HG03095 (cell line): Measurements from ENCODE around the gene PANK1.

Experiments used
- ATAC-seq: cut with Tn5 transposase; IDR thresholded peaks from one replicate; pipeline ENCODE4 v1.9.1; 2021; ENCODE audit warnings: moderate library complexity; ENCODE audit not compliant: unreplicated experiment

The PANK1 gene

DNA sequence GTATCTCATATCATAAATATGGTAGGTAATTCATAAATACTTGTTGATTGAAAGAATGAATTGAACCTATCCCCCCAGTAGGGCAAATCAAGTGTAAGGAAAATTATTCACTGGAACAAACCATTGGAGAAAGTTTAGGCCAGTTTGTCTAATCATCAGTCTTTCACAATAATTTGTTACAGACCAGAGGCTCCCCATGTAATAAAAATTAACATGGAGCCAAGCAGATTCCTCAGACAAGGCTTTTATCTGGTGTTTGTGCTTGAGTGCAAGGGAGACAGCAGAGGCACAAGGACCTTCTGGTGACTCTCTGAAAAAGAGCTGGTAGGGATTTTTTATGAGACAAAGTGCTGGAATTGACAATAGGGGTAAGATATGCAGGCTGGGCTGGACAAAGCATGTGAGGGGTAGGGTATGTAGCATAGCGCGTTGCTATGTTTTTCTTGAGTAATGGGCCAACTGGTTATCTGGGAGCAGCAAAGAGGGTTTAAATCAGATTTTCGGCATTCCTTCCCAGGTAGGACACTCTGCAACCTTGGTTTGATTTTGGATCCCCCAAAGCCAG lies 7.8 kb upstream of the PANK1 start:
- ATAC-seq = no peak

GRCh38 chr10:89651916-89652573 lies 7.0 kb upstream of the PANK1 start:
- peak; percentile 48 for ATAC-seq

- ATAC-seq = no peak
Observed at GRCh38 chr10:89651205-89651915, 6.3 kb upstream of the PANK1 start.

- ATAC-seq = no peak
Observed at GRCh38 chr10:89649051-89649450, 4.0 kb upstream of the PANK1 start.

DNA sequence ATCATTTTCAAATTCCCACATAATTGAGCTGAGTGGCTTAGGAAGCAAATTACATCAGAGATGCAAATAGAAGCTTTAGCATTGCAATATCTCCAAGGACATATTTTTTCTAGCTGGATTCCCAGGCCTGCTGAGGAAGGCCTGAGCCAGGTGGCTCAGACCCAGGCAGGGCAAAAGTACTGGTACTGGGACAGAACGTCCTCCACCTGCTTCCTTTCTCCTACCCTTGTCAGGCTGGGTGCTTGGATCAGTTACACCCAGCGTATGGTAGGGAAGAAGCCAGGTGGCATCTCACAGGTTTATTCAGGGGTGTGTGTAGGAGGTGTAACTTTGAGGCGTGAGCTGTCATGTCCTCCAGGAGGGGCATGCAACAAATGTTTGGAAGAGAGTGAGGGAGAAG lies 3.0 kb upstream of the PANK1 start:
- ATAC-seq = no peak

GRCh38 chr10:89646889-89647657 lies 2.0 kb upstream of the PANK1 start:
- no peak for ATAC-seq

DNA sequence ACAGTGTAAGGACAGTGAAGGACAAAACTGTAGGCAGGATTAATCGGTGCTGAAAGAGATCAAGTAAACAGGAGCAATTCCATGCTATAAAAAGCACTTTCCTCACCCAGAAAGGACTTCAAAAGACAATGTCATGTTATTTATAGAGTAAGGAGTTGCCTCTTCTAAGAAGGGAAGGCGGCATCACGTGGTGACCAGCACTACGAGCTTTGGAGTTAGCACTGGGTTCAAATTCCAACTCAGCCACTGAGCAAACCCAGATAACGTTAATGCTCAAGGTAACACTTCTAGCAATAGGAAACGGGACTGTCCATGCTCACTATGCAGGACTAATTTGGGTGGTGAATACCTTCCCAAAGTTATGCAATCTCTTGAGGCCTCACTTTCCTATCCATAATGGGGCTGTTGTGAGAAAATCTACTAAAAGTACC lies 715 bp upstream of the PANK1 start:
- no peak for ATAC-seq

GRCh38 chr10:89644691-89644966 lies 413 bp downstream of the PANK1 start:
- ATAC-seq = peak; percentile 28

- ATAC-seq = peak; percentile 89
Observed at GRCh38 chr10:89643812-89644690, 991 bp downstream of the PANK1 start.

- no peak for ATAC-seq
Observed at GRCh38 chr10:89643431-89643811, 1.6 kb downstream of the PANK1 start.

DNA sequence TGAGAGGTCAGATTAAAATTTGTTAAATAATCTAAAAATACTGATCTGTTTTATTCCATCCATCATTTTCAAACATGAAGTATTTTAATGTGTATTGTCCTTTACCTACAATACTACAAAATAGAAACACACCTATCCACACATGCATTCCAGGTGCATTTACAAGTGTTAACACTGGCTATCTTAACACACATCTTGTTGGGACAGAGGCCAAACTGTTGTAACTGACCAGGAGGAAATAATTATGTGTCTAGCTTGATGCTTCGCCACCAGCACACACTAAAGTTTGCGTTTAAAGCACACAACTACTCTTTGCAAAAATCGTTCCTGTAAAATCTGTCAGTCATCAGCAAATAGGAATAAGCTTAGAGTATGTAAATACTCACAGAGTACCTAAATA lies 2.8 kb downstream of the PANK1 start:
- no peak for ATAC-seq

GRCh38 chr10:89640241-89640640 lies 4.8 kb downstream of the PANK1 start:
- no peak for ATAC-seq

- ATAC-seq = no peak
Observed at GRCh38 chr10:89639326-89639725, 5.7 kb downstream of the PANK1 start.

GRCh38 chr10:89637113-89637512 lies 7.9 kb downstream of the PANK1 start:
- no peak for ATAC-seq

DNA sequence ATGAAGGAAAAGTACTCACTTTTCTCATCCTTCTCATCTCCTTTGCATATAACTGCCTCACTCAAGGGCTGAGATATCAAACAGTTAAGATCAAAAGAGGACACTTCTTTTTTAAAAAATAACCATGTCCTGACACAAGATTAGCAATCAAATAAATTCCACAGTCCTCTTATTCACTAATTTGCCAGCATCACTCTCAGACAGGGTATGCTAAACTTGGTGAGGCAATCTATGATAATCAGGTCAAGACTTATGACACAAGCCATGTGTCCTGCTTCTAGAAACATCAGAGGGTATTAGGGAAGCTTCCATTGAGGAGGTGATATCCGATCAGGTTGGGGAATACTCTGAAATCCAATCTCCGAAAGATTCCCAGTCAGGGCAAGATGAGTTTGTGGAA lies 10.4 kb downstream of the PANK1 start:
- no peak for ATAC-seq

GRCh38 chr10:89633484-89633883 lies 11.6 kb downstream of the PANK1 start:
- ATAC-seq = no peak

GRCh38 chr10:89632824-89633223 lies 12.2 kb downstream of the PANK1 start:
- ATAC-seq = no peak

DNA sequence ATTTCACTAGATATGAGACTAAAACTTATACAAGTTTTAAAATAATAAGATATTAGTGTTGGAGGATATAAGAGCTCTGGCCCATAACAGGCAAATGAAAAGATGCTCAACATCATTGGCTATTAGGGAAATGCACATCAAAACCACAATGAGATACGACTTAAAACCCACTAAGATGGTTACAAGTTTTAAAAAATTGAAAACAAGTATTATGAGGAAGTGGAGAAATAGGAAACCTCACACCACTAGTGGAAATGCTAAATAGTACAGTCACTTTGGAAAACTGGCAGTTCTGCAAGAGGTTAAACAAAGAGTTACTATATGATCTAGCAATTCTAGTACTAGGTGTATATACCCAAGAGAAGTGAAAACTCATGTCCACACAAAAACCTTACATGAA lies 17.2 kb downstream of the PANK1 start:
- no peak for ATAC-seq

DNA sequence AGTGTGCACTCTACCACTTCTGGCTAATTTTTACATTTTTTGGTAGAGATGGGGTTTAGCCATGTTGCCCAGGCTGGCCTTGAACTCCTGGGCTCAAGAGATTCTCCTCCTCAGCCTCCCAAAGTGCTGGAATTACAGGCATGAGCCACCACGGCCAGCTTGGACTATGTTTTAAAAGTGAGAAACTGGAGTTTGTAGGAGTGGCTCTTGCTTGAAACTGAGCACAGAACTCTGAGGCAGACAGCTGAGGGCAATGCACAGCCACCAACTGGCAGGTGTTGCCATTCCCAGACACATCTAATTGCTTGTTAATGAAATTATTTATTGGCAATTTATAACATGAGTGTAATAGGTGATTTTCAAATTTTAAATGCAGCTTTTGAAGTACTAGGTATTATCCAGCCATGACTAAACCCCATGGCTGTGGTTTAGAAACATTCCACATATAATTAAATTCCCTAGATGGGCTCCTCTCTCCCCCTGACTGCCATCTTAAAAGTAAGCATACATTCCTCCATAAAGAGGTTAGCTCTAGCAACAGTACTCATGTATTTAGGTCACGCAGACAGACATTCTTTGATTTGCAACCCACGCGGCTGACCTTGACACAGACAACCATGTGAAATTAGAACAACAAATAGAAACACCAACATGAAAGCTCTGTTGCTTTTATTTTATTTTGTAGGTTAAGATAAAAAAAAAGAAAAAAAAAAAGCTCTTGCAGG lies 19.8 kb downstream of the PANK1 start:
- ATAC-seq = no peak

DNA sequence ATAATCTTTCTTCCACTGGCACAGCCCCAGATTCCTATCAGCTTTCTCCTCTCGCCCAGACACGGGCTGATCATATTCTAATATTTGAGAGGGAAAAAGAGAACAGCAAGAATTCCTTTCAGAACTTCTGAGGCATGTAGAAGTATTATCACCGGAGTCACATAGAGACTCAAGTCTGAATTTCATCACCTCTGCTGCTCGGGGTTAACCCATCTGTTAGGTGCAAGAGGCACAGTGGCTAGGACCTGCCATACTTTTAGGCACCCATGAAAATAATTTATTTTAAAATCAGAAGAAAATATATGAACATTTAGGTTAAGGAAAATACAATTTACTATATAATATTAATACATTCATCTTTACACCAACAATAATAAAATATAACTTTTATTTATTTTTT lies 21.0 kb downstream of the PANK1 start:
- no peak for ATAC-seq
